GM04503 (cell line): ENCODE measurements around the gene CHD2.
A peak's percentile ranks its signal among the peaks of the same experiment; 100 is the strongest.
"Not testable (repeated sequence)": the region's sequence is repeated elsewhere in the genome, so short reads cannot be mapped to it uniquely, and the experiment has no call there.

Experiments
- DNase-seq: peaks from one replicate; pipeline ENCODE4 v3.0.0-alpha.2; 2012; ENCODE audit warnings: low read depth

Gene CHD2

DNA sequence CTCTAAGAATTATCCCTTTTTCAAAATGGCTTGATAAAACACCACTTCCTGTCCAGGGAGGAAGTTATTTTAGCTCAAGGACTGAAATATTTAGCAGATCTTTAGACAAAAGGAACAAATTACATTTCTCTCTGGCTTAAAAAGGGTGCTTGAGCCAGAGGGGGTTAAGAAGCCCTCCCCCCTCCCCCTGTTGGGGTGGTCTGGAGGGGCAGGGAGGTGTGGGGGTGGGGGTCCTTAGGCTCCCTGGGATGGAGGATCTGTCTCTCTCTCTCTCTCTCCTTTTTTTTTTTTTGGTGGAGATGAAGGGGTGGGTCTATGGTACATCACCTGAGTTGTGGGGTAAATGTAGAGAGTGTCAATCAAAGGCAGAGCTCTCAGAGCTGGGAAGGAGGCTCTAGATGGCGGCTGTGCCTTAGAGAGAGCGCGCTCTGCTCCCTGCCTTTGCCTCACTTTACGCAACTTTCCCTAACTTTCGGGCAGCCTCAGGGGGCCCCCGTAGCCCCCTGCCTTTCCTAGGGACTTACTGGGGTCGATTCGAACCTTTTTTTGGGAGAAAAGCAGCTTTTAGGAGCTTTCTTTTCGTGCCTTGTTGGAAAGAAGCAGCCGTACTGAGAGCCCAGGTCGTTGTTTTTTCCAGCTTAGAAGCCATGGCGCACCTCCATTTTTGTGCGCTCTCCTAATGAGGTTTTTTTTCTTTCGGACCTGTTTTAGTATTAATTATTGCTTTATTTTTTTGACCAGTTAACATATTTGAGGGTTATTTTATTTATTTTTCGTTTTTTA is at the start of gene CHD2:
CHD2 (plus strand) TSS at position 377 of the 783 bp plus-strand sequence. CDS start 914 bp downstream, outside the sequence.
- no peak for DNase-seq

GRCh38 chr15:92853222-92853621 is 46.9 kb upstream of the CHD2 start:
- DNase-seq, result no peak

- no peak for DNase-seq
These were observed 38.4 kb upstream of the CHD2 start for GRCh38 chr15:92861742-92862141.

DNA sequence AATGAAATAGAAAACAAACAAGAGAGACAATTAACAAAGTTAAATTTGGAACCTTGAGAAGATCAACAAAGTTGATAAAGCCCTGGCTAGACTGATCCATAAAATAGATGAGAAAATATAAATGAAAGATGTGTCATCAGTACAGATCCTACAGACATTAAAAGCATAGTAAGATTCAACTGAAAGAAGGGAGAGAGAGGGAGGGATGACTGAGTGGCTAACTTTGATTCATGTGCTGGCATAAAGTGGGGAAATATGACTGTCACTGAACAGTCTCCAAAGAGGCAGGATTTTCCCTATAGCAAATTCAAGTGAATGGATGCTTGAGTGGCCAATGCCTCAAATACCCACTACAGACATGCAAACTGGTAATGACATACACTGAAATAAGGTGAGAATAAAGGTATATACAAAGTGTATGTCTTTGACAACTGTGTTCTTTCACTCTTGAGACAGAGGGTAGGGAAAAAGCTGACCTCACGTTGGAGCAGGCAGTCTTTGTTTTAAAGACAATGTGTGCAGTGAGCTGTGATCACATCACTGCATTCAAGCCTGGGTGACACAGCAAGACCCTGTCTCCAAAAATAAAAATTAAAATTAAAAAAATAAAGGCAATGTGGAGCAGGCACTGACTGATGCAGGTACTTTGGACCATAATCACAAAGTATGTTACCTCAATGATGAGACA is 35.9 kb upstream of the CHD2 start:
- DNase-seq, result no peak

- DNase-seq, result peak; percentile 50
These were observed 30.7 kb upstream of the CHD2 start for GRCh38 chr15:92869263-92869940.

DNA sequence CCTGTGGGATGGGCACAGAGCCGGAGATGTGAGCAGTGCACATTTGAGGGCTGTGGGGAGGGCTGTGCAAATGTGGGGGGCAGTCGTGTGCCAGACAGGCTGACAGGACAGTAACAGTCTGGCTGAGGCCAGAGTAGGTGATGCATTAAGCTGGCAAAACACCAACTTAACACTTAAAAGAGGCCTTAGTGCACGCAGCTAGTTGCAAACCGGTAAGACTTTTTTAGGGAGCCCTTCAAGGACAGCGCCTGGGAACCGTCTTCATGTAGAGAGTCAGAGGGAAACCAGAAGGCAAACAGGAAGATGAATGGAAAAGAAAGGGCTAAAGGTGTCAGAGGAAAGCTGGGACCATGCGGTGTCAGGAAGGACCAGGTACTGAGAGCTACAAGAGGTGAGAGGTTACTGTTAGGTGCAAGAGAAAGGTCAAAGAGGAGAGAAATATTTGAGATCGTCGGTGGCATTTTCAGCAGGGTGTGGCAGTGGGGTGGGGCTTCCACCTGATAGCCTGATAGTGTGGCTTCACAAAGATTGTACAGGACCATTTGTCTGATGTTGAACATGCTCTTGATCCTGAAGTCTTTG is 30.0 kb upstream of the CHD2 start:
- no peak for DNase-seq

GRCh38 chr15:92872967-92873366 is 27.2 kb upstream of the CHD2 start:
- not testable (repeated sequence) for DNase-seq

DNA sequence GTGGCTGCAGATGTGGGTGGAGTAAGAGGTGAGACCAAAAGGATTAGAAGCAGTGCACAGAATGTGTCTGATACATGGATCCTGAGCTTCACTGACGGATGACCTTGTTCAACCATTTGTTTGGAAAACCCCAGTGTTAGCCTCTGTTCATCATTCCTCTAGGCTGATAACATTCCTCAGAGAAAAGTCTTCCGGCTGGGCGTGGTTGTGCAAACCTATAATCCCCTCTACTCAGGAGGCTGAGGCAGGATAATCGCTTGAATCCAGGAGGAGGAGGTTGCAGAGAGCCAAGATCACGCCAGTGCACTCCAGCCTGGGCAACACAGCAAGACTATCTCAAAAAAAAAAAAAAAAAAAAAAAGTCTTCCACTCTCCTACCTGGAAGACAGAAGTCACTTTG is 23.1 kb upstream of the CHD2 start:
- no peak for DNase-seq

GRCh38 chr15:92877416-92877815 is 22.7 kb upstream of the CHD2 start:
- no peak for DNase-seq

DNA sequence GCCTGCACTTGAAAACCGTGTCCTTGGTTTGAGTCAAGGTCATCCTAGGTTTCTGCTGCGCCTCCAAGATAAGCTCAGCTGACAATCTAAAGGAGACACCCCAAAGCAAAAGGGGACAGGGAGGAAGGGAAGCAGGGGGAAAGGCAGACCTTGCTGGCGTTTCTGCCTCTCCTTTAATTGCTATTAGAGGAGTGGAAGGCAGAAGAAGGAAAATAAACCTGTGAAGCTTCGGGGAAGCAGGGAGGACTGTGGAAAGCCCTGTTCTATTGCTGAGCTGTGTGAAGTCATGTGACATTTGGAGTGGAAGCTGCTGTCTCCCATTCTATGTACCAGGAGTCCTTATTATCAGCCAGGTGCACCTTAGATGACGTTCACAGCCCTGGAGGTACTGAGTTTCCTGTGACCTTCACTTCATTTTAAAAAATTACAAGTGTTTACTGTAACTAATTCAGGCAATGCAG is 21.5 kb upstream of the CHD2 start:
- no peak for DNase-seq

DNA sequence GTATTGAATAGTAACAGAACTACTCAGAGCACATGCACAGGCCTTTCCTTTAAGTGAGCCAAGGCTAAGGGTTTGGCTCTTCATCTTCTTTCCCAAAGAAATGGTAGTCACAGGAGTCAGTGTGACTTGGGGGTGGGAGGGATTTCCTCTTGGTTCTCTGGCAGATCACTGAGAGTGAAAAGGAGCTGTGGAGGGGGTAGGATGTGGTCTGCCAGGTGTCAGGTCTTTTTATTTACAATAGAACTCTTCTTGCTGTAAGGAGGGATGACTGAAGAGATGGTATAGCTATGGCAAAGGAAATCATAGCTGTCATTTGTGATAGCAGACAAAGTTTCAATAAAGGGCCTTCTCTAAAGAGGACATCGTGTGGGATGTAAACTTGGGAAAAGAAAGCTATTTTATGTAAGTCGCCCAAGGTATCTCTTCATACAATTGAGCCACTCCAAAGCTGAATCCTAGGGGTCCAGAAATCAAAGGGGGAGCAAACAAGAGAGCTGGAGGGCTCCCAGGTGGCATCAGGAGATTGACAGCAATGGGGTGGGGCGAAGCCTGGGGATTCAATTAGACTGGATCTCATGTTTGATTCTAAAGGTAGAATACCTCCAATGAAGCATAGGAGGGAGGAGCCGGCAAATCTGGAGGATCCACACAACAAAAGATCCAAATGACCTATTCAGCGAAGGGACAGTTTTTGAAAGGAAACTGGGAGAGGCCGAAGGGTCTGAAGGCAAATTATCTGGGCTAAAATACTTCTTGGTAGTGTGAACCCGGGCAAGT is 20.0 kb upstream of the CHD2 start:
- no peak for DNase-seq

GRCh38 chr15:92880796-92881195 is 19.3 kb upstream of the CHD2 start:
- DNase-seq, result no peak

DNA sequence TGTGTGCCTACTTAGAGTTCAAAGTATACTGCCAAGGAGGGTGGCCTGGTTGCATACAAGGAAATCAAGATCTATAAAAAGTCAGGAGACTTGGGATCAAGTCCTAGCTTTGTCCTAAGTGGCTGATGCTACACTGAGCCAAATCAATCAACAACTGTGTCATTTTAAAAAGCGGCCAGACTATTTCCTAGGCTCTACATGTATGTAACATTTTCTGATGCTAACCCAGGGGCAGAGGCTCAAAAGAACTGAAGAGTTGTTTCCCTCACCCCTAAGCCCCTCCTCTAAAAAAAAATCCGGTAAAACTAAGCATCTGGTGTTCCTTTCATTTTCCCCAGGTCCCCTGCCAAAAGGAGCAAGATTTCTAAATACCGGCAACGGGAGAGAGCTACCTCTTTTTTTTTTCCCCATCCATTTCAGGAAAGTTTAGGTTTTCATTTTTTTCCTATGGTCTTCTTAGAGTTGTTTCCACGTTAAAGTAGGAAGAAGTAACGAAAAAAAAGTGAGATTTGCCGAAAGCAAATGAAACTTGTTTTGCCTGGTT is 18.8 kb upstream of the CHD2 start:
- DNase-seq, result no peak

GRCh38 chr15:92881802-92882696 is 18.1 kb upstream of the CHD2 start:
- DNase-seq, result peak; percentile 98

DNA sequence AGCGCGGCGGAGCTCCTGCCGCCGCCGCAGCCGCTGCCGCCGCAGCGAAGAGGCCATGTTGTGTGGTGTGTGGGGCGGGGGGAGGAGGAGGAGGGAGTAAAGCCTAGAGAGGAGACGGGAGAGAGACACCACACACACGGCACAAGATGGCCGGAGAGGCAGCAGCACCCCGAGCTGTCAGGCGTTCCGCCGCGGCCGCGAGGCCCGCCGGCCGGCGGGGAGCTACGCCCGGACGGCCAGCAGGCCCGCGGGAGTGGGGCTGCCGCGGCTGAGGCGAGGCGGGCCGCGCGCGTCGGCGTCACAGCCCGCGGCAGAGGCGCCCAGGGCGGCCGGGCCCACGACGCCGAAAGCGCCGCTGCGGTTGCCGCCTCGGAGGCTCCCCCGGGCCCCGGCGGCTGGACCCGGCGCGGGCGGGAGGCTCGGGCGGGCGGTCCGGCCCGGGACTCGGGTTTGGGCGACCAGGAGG is 17.4 kb upstream of the CHD2 start:
- no peak for DNase-seq

DNA sequence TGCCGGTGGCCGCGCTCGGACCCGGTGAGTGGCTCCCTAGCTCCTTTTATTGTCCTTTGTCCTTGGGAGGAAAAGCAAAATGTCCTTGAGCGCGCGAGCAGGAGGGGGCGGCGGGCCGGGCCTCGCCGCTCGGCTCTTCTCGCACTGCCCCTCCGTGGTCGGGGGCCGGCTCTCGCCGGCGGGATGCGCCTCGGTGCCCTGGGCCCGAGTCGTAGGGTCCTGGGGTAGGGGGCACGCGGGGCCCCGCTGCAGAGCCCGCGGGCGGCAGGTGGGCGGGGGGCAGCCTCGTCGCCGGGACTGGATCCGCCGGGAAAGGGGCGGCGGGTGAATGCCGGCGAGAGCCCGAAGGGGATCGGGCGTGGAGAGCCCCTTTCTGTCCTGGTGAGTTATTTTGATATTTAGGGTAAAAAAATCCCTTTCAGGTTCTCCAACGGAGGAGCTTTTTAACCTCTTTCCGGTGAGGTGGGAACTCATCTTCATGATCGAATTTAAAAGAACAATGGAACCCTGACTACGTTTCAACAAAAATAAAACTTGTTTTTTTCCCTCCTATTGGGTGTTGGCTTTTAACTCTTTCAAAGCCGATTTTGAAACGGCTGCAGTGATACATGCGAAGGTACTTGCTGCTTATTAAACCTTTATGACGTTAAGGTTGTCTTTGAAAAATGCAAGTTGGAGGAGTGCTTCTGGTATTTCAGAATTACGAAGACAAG is 16.8 kb upstream of the CHD2 start:
- DNase-seq, result no peak

- no peak for DNase-seq
These were observed 16.2 kb upstream of the CHD2 start for GRCh38 chr15:92883876-92884435.

- DNase-seq, result no peak
These were observed 15.5 kb upstream of the CHD2 start for GRCh38 chr15:92884436-92885223.
